ENCODE data around the gene ABTB2.

DNA sequence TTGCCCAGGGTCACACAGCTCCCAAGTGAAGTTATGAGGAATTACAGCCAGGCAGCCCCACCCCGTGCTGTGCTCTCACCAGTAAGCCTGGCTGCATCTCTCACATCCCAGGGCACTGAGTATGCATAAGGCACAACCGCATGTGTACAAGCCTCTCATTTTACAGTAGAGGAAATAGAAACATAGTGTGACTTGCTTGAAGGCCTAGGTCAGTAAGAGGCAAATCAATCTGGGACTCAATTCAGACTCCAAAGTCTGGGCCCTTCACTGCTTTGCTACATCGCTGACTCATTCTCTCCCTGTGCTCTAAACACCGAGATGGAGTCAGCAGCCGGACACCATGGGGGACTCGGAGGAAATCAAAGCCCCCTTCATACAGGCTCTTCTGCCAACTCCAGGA is 7.9 kb downstream of the ABTB2 start:
- TF ChIP-seq, protein P1, sequence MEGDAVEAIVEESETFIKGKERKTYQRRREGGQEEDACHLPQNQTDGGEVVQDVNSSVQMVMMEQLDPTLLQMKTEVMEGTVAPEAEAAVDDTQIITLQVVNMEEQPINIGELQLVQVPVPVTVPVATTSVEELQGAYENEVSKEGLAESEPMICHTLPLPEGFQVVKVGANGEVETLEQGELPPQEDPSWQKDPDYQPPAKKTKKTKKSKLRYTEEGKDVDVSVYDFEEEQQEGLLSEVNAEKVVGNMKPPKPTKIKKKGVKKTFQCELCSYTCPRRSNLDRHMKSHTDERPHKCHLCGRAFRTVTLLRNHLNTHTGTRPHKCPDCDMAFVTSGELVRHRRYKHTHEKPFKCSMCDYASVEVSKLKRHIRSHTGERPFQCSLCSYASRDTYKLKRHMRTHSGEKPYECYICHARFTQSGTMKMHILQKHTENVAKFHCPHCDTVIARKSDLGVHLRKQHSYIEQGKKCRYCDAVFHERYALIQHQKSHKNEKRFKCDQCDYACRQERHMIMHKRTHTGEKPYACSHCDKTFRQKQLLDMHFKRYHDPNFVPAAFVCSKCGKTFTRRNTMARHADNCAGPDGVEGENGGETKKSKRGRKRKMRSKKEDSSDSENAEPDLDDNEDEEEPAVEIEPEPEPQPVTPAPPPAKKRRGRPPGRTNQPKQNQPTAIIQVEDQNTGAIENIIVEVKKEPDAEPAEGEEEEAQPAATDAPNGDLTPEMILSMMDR (IDR thresholded peaks at IDR 0.05; ENCODE audit: poor library complexity, severe bottlenecking) = no peak
- TF ChIP-seq MXI1 (conservative IDR thresholded peaks at IDR 0.05; ENCODE audit: poor library complexity, severe bottlenecking) (no peak), EZH2 (IDR thresholded peaks at IDR 0.05; ENCODE audit: borderline replicate concordance, insufficient read depth, low read length, poor library complexity, severe bottlenecking) (no peak), POLR2AphosphoS5 (IDR thresholded peaks at IDR 0.05) (no peak), REST (IDR thresholded peaks at IDR 0.05; ENCODE audit: borderline replicate concordance) (no peak), TAF1 (IDR thresholded peaks at IDR 0.05; ENCODE audit: low read depth) (no peak), EP300 (conservative IDR thresholded peaks at IDR 0.05; ENCODE audit: poor library complexity, severe bottlenecking) (no peak), SMC3 (conservative IDR thresholded peaks at IDR 0.05; ENCODE audit: poor library complexity) (no peak), RAD21 (conservative IDR thresholded peaks at IDR 0.05) (no peak)

All from neural cell (in vitro differentiated cells).